ENCODE results near the gene KRTAP5-10. TPM values are rescaled to one million over a fixed set of nuclear protein-coding genes. Genes with fewer than 3 reads are reported as not detected.
"Not testable (repeated sequence)": the region's sequence is repeated elsewhere in the genome, so short reads cannot be mapped to it uniquely, and the experiment has no call there.

Gene KRTAP5-10
- total and polyA plus RNA-seq, 2 of the 8 experiments (the other 6 are each of a cell fraction or from before 2014, with no cell fraction given), result 0.12 TPM; not detected in 1

DNA sequence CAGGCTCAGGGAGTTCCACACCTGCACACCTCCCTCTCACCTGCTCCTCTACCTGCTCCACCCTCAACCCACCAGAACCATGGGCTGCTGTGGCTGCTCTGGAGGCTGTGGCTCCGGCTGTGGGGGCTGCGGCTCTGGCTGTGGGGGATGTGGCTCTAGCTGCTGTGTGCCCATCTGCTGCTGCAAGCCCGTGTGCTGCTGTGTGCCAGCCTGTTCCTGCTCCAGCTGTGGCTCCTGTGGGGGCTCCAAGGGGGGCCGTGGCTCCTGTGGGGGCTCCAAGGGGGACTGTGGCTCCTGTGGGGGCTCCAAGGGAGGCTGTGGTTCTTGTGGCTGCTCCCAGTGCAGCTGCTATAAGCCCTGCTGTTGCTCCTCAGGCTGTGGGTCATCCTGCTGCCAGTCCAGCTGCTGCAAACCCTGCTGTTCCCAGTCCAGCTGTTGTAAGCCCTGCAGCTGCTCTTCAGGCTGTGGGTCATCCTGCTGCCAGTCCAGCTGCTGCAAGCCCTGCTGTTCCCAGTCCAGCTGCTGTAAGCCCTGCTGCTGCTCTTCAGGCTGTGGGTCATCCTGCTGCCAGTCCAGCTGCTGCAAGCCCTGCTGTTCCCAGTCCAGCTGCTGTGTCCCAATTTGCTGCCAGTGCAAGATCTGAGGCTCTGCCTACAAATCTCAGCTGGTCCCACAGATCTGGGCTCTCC lies 27.2 kb upstream of the KRTAP5-10 start, which contains the start of gene KRTAP5-8:
Gene KRTAP5-8 (plus strand): TSS at position 49 of the 689 bp plus-strand sequence. CDS start 31 bp downstream, at position 80.
- ChIA-PET POLR2A (ENCODE audit: partially characterized antibody) (interaction anchor here (0.6 kb wide), 1 partner anchor 1769 kb away, joined by 3 read pairs; no protein-coding TSS in a partner anchor), CTCF (ENCODE audit: partially characterized antibody) (interaction anchor here (1.2 to 1.6 kb wide), 2 partner anchors 10 to 25 kb away, joined by 4 to 5 read pairs; no protein-coding TSS in a partner anchor)
- not testable (repeated sequence) for H3K9me3 ChIP-seq (ENCODE audit: insufficient read depth in 2 of 2, low read depth in 1 of 2, low read length in 1 of 2); H3K4ac ChIP-seq (replicated peaks; ENCODE audit: insufficient read length, low read depth, low read length); H3K18ac ChIP-seq (ENCODE audit: extremely low read depth, low read length); H3K56ac ChIP-seq (replicated peaks; ENCODE audit: insufficient read length, low read depth, low read length); H2AK5ac ChIP-seq (ENCODE audit: low read depth, low read length); H2BK5ac ChIP-seq (ENCODE audit: low read depth, low read length); H2AFZ ChIP-seq (ENCODE audit: low read length); H3K79me1 ChIP-seq (ENCODE audit: low read depth, low read length); H3K27me3 ChIP-seq (replicated peaks in 1 of 4; ENCODE audit: control insufficient read depth in 3 of 4, extremely low read depth in 1 of 4, insufficient read depth in 3 of 4, low read length in 3 of 4); H3K4me1 ChIP-seq (replicated peaks in 1 of 4; ENCODE audit: control insufficient read depth in 3 of 4, insufficient read depth in 4 of 4, low read length in 3 of 4); H2BK15ac ChIP-seq (ENCODE audit: low read length); H2BK12ac ChIP-seq (ENCODE audit: low read depth, low read length); H3K23ac ChIP-seq (ENCODE audit: insufficient read length); H3K14ac ChIP-seq (ENCODE audit: insufficient read length); H3K27ac ChIP-seq (ENCODE audit: low read depth, low read length); H3K79me2 ChIP-seq (ENCODE audit: control insufficient read depth in 1 of 2, insufficient read depth in 2 of 2, low read length in 2 of 2); H4K20me1 ChIP-seq (replicated peaks in 1 of 2; ENCODE audit: control insufficient read depth in 1 of 2, insufficient read depth in 2 of 2, low read length in 2 of 2); H3K23me2 ChIP-seq (ENCODE audit: low read depth, low read length); H4K91ac ChIP-seq (replicated peaks; ENCODE audit: insufficient read length, low read length); H4K8ac ChIP-seq (ENCODE audit: extremely low read depth, insufficient read depth, low read length); H3K9ac ChIP-seq (replicated peaks in 1 of 4; ENCODE audit: extremely low read depth in 1 of 4, low read depth in 3 of 4, low read length in 3 of 4); H3K4me2 ChIP-seq (ENCODE audit: insufficient read depth in 1 of 2, low read depth in 2 of 2, low read length in 2 of 2); FAIRE-seq; H2BK120ac ChIP-seq (replicated peaks; ENCODE audit: low read depth, low read length); H4K5ac ChIP-seq (ENCODE audit: insufficient read length, low read depth, low read length); H3K4me3 ChIP-seq (ENCODE audit: extremely low read depth in 1 of 4, insufficient read depth in 2 of 4, low read depth in 3 of 4, low read length in 4 of 4); H2BK20ac ChIP-seq (ENCODE audit: low read length); H3K36me3 ChIP-seq (ENCODE audit: control insufficient read depth in 2 of 4, insufficient read depth in 4 of 4, low read length in 3 of 4)
- peak in 1 of 2 experiments; percentile 35 for DNase-seq (ENCODE audit: low read depth in 1 of 2, low spot score in 2 of 2)
- WGBS, 2 experiments (ENCODE audit: extremely low coverage in 1 of 2, insufficient coverage in 1 of 2, insufficient read length in 1 of 2, insufficient replicate concordance in 2 of 2, low coverage in 1 of 2, low lambda C conversion rate in 2 of 2, missing lambda C conversion rate in 1 of 2), result 91% methylated on average over 4 of the region's 4 CpGs; no CpG with 5 or more reads in 1 of the 2 experiments
